BJ (cell line): ENCODE data around the gene ZNF236. TPM values are rescaled to one million over a fixed set of nuclear protein-coding genes. Genes with fewer than 3 reads are reported as not detected.

ENCODE experiments used
- CTCF ChIA-PET: fragments of 350-600 bp; formaldehyde crosslinking; extraction: SDS; loops from one replicate; lab custom pipeline; 2021; ENCODE audit warnings: antibody characterized with exemption, inconsistent platforms; lab: Yijun Ruan, JAX
- POLR2A ChIA-PET: fragments of 300-600 bp; sonication (Branson Sonifier 250); formaldehyde crosslinking; extraction: SDS; loops from one replicate; lab custom pipeline; 2021; ENCODE audit warnings: antibody characterized with exemption; lab: Charles Lee
- DNase-seq: peaks from one replicate; pipeline ENCODE4 v3.0.0-alpha.2; 2011; ENCODE audit warnings: low read depth
- H3K27me3 ChIP-seq: 2 replicates; pipeline ENCODE4 v1.6.0; 2011; ENCODE audit warnings: low read length; ENCODE audit not compliant: control insufficient read depth, insufficient read depth
- H3K36me3 ChIP-seq: 2 replicates; pipeline ENCODE4 v1.5.1; 2011; ENCODE audit warnings: low read length; ENCODE audit not compliant: control insufficient read depth, insufficient read depth
- H3K4me3 ChIP-seq: 2 replicates; pipeline ENCODE4 v1.5.1; 2011; ENCODE audit warnings: low read depth, mild to moderate bottlenecking, control low read depth, low read length
- polyA plus RNA-seq: library from polyadenylated mRNA; depleted of rRNA; stranded (reverse); fragments of >200 nt; gene quantifications from 2 replicates; pipeline ENCODE4 v1.2.3, GENCODE V29; 2011
- TF ChIP-seq, protein P1 (sequence below): IDR thresholded peaks from 2 replicates; pipeline ENCODE4 v1.5.1; 2011; ENCODE audit warnings: low read depth, mild to moderate bottlenecking, control low read depth, inconsistent platforms, low read length, moderate library complexity; ENCODE audit not compliant: insufficient read depth

The ZNF236 gene
- polyA plus RNA-seq, 1 experiment, result 5.1 TPM

DNA sequence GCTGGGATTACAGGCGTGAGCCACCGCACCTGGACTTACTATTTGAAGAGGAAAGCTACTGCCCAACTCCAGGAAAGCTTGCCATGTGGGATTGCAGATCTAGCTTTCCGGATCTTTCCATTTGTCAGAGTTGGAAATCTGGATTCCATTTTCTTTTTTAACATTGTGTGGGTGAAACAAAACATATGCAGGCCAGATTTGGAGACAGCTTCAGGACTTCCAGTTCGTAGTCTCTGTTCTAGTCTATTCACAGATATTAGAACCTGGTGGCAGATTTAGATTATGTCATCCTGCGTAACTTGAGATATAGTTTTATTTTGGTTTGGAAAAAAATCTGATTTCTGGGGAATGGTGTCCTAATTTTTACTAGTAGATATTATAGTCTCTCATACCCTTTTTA lies 70.5 kb downstream of the ZNF236 start:
- DNase-seq, result peak; percentile 18
- POLR2A ChIA-PET, result no interaction called here
- TF ChIP-seq, protein P1, sequence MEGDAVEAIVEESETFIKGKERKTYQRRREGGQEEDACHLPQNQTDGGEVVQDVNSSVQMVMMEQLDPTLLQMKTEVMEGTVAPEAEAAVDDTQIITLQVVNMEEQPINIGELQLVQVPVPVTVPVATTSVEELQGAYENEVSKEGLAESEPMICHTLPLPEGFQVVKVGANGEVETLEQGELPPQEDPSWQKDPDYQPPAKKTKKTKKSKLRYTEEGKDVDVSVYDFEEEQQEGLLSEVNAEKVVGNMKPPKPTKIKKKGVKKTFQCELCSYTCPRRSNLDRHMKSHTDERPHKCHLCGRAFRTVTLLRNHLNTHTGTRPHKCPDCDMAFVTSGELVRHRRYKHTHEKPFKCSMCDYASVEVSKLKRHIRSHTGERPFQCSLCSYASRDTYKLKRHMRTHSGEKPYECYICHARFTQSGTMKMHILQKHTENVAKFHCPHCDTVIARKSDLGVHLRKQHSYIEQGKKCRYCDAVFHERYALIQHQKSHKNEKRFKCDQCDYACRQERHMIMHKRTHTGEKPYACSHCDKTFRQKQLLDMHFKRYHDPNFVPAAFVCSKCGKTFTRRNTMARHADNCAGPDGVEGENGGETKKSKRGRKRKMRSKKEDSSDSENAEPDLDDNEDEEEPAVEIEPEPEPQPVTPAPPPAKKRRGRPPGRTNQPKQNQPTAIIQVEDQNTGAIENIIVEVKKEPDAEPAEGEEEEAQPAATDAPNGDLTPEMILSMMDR, result no peak

DNA sequence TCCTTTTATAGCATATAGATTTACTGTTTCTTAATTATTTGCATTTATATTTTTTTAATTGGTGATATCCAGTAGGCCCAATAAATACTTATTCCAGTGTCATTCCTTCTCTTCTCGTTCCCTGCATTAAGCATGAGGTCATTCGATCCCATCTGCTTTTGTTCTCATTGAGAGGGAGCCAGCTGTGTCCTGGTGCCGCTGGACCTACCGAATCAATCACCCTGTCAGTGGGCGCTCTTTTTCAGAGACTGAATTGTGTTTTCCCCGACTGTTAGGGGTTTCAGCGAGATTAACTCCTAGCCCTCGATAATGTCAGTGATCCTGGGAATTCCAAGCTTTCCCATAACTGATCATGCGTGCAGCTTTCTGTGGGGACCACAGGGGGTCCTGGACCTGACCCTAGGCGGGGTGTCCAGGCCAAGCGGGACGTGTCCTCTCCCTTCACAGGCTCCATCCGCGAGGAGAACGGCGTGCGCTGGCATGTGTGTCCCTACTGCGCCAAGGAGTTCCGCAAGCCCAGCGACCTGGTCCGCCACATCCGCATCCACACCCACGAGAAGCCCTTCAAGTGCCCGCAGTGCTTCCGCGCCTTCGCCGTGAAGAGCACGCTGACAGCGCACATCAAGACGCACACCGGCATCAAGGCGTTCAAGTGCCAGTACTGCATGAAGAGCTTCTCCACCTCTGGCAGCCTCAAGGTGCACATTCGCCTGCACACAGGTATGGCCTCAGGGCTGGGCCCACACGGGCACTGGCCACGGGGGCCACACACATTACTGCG lies 72.4 kb downstream of the ZNF236 start:
- CTCF ChIA-PET, result interaction anchor here (1.2 kb wide), 1 partner anchor 11 kb away, joined by 3 read pairs; no protein-coding TSS in a partner anchor
- Histone ChIP-seq H3K4me3 (no peak overlapping the region), H3K36me3 (peaks cover 24% of the 10 kb centered on the region), H3K27me3 (no peaks in the 10 kb centered on the region)
- no peak for DNase-seq
- TF ChIP-seq, protein P1, result no peak
- POLR2A ChIA-PET, result no interaction called here

More for the DNA sequence above, 70.5 kb downstream of the ZNF236 start:
- CTCF ChIA-PET, result interaction anchor here (0.9 to 1.2 kb wide), 2 partner anchors 90 to 91 kb away, joined by 3 to 4 read pairs; no protein-coding TSS in a partner anchor
- no peak overlapping the region for H3K4me3 ChIP-seq
- H3K27me3 ChIP-seq, result no peaks in the 10 kb centered on the region
- peaks cover 26% of the 10 kb centered on the region for H3K36me3 ChIP-seq

DNA sequence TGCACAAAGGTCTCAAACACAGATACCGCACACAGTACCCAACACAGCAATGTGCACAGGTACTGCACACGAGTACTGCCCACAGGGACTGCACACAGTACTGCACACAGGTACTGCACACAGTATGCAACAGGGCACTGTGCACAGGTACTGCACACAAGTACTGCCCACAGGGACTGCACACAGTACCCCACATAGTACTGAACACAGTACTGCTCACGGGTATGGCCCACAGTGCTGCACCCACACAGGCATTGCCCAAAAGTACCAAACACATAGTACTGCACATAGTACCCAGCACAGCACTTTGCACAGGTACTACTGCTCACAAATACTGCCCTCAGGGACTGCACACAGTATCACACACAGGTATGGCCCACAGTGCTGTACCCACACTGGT lies 73.1 kb downstream of the ZNF236 start:
- ChIA-PET CTCF (no interaction called here), POLR2A (no interaction called here)
- no peak overlapping the region for H3K4me3 ChIP-seq
- peaks cover 24% of the 10 kb centered on the region for H3K36me3 ChIP-seq
- TF ChIP-seq, protein P1, result no peak
- H3K27me3 ChIP-seq, result no peaks in the 10 kb centered on the region
- DNase-seq, result no peak

DNA sequence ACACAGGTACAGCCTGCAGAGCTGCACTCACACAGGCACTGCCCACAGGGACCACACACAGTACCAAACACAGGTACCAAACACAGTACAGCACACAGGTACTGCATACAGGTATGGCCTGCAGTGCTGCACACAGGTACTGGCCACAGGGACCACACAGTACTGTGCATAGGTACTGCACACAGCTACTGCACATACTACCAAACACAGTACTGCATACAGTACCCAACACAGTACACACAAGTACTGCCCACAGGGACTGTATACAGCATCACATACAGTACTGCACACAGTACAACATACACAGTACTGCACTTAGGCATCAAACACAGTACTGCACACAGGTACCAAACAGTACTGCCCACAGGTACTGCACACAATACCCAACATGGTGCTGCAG lies 74.3 kb downstream of the ZNF236 start:
- peaks cover 27% of the 10 kb centered on the region for H3K36me3 ChIP-seq
- no peak for DNase-seq
- POLR2A ChIA-PET, result no interaction called here

DNA sequence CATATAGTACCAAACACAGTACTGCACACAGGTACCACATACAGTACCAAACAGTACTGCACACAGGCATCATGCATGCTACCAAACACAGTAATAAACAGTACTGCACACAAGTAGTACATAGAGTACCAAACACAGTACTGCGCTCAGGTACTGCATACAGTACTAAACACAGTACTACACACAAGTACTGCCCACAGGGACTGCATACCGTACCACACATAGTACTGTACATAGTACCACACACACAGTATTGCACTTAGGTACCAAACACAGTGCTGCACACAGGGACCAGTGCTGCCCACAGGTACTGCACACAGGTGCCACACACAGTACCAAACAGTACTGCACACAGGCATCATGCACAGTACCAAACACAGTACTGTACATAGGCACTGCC lies 74.9 kb downstream of the ZNF236 start:
- Histone ChIP-seq H3K27me3 (no peaks in the 10 kb centered on the region), H3K4me3 (no peak overlapping the region), H3K36me3 (peaks cover 27% of the 10 kb centered on the region)
- ChIA-PET POLR2A (no interaction called here), CTCF (no interaction called here)
- DNase-seq, result no peak
- TF ChIP-seq, protein P1, result no peak

More for the DNA sequence above, 74.3 kb downstream of the ZNF236 start:
- no peaks in the 10 kb centered on the region for H3K27me3 ChIP-seq
- TF ChIP-seq, protein P1, result no peak
- no peak overlapping the region for H3K4me3 ChIP-seq
- CTCF ChIA-PET, result no interaction called here
